Type B pancreatic cell (in vitro differentiated cells): ENCODE data around the gene A3GALT2. TPM values are rescaled to one million over a fixed set of nuclear protein-coding genes. Genes with fewer than 3 reads are reported as not detected.

Experiments
- DNase-seq: peaks from one replicate; pipeline ENCODE4 v3.0.0; 2021; ENCODE audit warnings: mixed read lengths; ENCODE audit not compliant: unreplicated experiment; ENCODE audit errors: extremely low spot score
- H3K27ac Mint-ChIP-seq: 2 replicates; pipeline ENCODE4 v1.8.0; 2021; ENCODE audit warnings: mild to moderate bottlenecking, mixed read lengths
- H3K27me3 Mint-ChIP-seq: 2 replicates; pipeline ENCODE4 v1.8.0; 2021; ENCODE audit warnings: mixed read lengths
- H3K36me3 Mint-ChIP-seq: 2 replicates; pipeline ENCODE4 v1.8.0; 2021; ENCODE audit warnings: mixed read lengths
- H3K4me1 Mint-ChIP-seq: one replicate; pipeline ENCODE4 v1.8.0; 2021; ENCODE audit warnings: mixed read lengths; ENCODE audit not compliant: unreplicated experiment
- H3K4me3 Mint-ChIP-seq: 2 replicates; pipeline ENCODE4 v1.8.0; 2021; ENCODE audit warnings: mild to moderate bottlenecking, mixed read lengths
- H3K9me3 Mint-ChIP-seq: 2 replicates; pipeline ENCODE4 v1.8.0; 2021; ENCODE audit warnings: mixed read lengths
- total RNA-seq: library from RNA; stranded (reverse); gene quantifications from 2 replicates; pipeline ENCODE4 v1.2.1, GENCODE V29; 2021; ENCODE audit warnings: low replicate concordance
- TF ChIP-seq, protein P1 (sequence below): fragments of 200-600 bp; sonication (generic); conservative IDR thresholded peaks from 2 replicates; pipeline ENCODE4 v1.5.0; 2021; ENCODE audit warnings: antibody characterized with exemption, mild to moderate bottlenecking

A3GALT2 gene
- total RNA-seq, 1 donor from 2014 or later = 0.29 TPM

GRCh38 chr1:33266766-33267165, 54.1 kb downstream of the A3GALT2 start:
- H3K4me3 Mint-ChIP-seq = no peak overlapping the region
- no peaks in the 10 kb centered on the region for H3K9me3 Mint-ChIP-seq
- no peak overlapping the region for H3K27ac Mint-ChIP-seq
- TF ChIP-seq, protein P1, sequence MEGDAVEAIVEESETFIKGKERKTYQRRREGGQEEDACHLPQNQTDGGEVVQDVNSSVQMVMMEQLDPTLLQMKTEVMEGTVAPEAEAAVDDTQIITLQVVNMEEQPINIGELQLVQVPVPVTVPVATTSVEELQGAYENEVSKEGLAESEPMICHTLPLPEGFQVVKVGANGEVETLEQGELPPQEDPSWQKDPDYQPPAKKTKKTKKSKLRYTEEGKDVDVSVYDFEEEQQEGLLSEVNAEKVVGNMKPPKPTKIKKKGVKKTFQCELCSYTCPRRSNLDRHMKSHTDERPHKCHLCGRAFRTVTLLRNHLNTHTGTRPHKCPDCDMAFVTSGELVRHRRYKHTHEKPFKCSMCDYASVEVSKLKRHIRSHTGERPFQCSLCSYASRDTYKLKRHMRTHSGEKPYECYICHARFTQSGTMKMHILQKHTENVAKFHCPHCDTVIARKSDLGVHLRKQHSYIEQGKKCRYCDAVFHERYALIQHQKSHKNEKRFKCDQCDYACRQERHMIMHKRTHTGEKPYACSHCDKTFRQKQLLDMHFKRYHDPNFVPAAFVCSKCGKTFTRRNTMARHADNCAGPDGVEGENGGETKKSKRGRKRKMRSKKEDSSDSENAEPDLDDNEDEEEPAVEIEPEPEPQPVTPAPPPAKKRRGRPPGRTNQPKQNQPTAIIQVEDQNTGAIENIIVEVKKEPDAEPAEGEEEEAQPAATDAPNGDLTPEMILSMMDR = no peak
- DNase-seq = no peak
- H3K36me3 Mint-ChIP-seq = peaks cover 8% of the 10 kb centered on the region
- H3K4me1 Mint-ChIP-seq = peaks cover 49% of the 10 kb centered on the region
- H3K27me3 Mint-ChIP-seq = no peaks in the 10 kb centered on the region

GRCh38 chr1:33265780-33266605, 54.9 kb downstream of the A3GALT2 start:
- TF ChIP-seq, protein P1 = no peak
- Mint-ChIP-seq H3K27me3 (no peaks in the 10 kb centered on the region), H3K36me3 (peaks cover 14% of the 10 kb centered on the region), H3K27ac (no peak overlapping the region), H3K4me1 (peaks cover 49% of the 10 kb centered on the region), H3K9me3 (no peaks in the 10 kb centered on the region), H3K4me3 (no peak overlapping the region)
- DNase-seq = no peak

- no peak overlapping the region for H3K27ac Mint-ChIP-seq
- TF ChIP-seq, protein P1 = no peak
- H3K9me3 Mint-ChIP-seq = no peaks in the 10 kb centered on the region
- H3K36me3 Mint-ChIP-seq = peaks cover 20% of the 10 kb centered on the region
- no peak overlapping the region for H3K4me3 Mint-ChIP-seq
- peaks cover 60% of the 10 kb centered on the region for H3K4me1 Mint-ChIP-seq
- no peaks in the 10 kb centered on the region for H3K27me3 Mint-ChIP-seq
- no peak for DNase-seq
Measured at GRCh38 chr1:33263890-33264504, 56.9 kb downstream of the A3GALT2 start.

DNA sequence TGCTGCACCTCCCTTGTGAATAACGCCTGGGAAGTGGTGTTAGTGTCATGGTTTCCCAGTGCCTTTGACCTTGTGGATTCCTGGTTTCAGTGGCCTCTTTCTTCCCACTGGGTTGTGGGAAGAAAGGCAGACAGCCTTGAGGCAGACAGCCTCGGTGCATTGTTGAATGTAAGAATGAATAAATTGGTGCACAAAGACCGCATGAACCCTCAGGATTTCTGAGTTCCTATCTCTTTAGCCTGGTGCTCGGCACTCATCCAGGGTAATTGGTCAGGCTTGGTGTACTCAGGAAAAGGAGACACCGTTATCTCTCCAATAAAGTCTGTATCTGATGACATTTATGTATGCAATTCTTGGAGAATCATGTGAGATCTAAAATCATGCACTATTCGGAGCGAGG, 59.6 kb downstream of the A3GALT2 start:
- no peak for DNase-seq
- no peaks in the 10 kb centered on the region for H3K9me3 Mint-ChIP-seq
- TF ChIP-seq, protein P1 = no peak
- peaks cover 59% of the 10 kb centered on the region for H3K4me1 Mint-ChIP-seq
- peaks cover 3% of the 10 kb centered on the region for H3K27me3 Mint-ChIP-seq
- no peak overlapping the region for H3K4me3 Mint-ChIP-seq
- peaks cover 20% of the 10 kb centered on the region for H3K36me3 Mint-ChIP-seq
- peak overlapping the region; percentile 48 for H3K27ac Mint-ChIP-seq

DNA sequence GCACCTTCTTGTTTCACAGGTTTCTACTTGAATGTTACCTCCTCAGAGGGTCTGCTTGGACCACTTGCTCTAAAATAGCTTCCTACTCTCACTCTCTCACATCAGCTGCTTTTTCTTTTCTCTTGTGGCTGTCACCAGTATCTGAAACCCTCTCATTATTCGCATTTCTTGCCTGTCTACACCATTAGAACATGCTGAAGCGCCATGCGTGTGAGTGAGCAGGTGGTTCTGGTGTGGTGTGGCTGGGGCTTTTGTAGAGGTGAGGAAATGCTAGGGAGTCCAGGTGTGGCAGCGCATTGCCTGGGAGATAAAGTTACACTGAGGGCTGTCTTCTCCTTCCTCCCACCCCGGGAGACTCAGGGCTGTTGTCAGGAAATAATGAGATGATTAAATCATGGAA, 60.5 kb downstream of the A3GALT2 start:
- Mint-ChIP-seq H3K27ac (peak overlapping the region; percentile 77), H3K4me1 (peaks cover 53% of the 10 kb centered on the region), H3K36me3 (peaks cover 20% of the 10 kb centered on the region), H3K4me3 (peak overlapping the region; percentile 67), H3K27me3 (peaks cover 3% of the 10 kb centered on the region), H3K9me3 (no peaks in the 10 kb centered on the region)
- DNase-seq = no peak
- TF ChIP-seq, protein P1 = no peak
